Ishikawa (cell line): ENCODE results near the gene PALLD.

ENCODE experiments used
- CEBPB ChIP-seq: IDR thresholded peaks from 2 replicates; pipeline ENCODE4 v1.6.1; 2012
- CREB1 ChIP-seq: IDR thresholded peaks from 2 replicates; pipeline ENCODE4 v1.6.1; 2012; ENCODE audit warnings: low read depth
- EP300 ChIP-seq: IDR thresholded peaks from 2 replicates; pipeline ENCODE4 v1.6.1; 2012; ENCODE audit warnings: borderline replicate concordance
- TF ChIP-seq, protein P1 (sequence below): IDR thresholded peaks from 2 replicates; pipeline ENCODE4 v1.6.1; 2012; ENCODE audit warnings: low read depth, mild to moderate bottlenecking

GRCh38 chr4:168519576-168519975 is 22.7 kb downstream of the PALLD start:
- TF ChIP-seq, protein P1, sequence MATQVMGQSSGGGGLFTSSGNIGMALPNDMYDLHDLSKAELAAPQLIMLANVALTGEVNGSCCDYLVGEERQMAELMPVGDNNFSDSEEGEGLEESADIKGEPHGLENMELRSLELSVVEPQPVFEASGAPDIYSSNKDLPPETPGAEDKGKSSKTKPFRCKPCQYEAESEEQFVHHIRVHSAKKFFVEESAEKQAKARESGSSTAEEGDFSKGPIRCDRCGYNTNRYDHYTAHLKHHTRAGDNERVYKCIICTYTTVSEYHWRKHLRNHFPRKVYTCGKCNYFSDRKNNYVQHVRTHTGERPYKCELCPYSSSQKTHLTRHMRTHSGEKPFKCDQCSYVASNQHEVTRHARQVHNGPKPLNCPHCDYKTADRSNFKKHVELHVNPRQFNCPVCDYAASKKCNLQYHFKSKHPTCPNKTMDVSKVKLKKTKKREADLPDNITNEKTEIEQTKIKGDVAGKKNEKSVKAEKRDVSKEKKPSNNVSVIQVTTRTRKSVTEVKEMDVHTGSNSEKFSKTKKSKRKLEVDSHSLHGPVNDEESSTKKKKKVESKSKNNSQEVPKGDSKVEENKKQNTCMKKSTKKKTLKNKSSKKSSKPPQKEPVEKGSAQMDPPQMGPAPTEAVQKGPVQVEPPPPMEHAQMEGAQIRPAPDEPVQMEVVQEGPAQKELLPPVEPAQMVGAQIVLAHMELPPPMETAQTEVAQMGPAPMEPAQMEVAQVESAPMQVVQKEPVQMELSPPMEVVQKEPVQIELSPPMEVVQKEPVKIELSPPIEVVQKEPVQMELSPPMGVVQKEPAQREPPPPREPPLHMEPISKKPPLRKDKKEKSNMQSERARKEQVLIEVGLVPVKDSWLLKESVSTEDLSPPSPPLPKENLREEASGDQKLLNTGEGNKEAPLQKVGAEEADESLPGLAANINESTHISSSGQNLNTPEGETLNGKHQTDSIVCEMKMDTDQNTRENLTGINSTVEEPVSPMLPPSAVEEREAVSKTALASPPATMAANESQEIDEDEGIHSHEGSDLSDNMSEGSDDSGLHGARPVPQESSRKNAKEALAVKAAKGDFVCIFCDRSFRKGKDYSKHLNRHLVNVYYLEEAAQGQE: no peak
- no peak for TF ChIP-seq CREB1
- TF ChIP-seq EP300: no peak
- no peak for TF ChIP-seq CEBPB
